Stimulated activated CD4-positive, alpha-beta T cell treated with anti-CD3 and anti-CD28 coated beads, Interleukin-12 subunit alpha, Interleukin-12 subunit beta, amount 100 ng/mL, for 48 hours (primary cell): Measurements from ENCODE around the gene LIF.

Source experiments
- DNase-seq, 3 donors: peaks; one replicate each; pipeline ENCODE4 v3.0.0-alpha.2; 2020; ENCODE audit warnings: low read depth in 2 of 3, low spot score in 1 of 3

LIF gene

GRCh38 chr22:30193031-30193775 is 53.4 kb downstream of the LIF start:
- DNase-seq, result no peak

GRCh38 chr22:30192427-30192826 is 54.1 kb downstream of the LIF start:
- no peak for DNase-seq

DNA sequence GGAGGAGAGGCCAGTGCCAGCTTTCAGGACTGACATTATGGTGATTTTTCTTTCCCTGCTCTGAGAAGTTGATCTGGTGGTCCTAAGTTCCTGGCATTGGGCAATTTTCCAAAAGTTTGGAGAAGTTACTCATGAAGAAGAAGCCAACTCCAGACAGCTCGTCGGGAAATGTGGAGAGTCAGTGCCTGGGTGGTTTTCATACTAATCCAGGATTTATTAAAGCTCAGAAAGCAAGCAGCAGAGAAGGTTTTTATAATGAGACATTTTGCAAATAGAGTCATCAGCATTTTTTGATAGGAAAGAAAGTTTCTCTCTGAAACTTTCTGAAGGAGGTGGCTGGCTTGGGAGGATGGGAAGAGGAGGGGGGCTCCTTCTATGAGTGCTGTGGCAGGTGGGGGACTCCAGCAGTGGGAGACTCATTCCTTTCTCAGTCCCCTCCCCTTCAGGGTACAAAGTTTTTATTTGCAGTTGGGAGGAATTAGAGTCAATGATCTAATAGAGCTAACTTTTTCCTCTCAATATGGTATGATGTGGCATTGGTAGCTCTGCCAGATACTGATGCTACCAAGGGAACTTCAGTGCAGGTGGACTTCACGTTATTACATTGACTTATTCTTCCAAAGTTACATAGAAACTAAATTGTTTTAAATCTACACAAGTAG is 55.4 kb downstream of the LIF start:
- no peak for DNase-seq

DNA sequence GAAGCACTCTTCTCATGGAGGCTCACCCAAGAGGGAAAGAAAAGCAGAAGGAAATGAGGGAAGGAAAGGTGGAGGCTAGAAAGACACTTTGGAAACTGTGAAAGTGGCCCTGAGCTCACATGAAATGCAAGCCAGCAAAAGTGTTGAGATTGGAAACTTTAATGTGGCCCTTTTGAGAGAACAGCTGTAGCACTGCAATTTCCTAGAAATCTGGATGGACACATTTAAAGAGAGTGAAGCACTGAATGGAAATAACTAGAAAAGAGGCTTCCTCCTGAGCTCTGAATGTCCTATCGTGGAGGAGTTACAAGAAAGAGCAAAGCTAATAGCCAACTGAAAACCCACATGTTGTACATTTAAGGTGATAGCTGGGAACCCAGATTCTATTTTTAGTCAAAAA is 56.0 kb downstream of the LIF start:
- DNase-seq, result no peak
